Body of pancreas (tissue), 4 donors: ENCODE measurements around the gene FNIP1.

Experiments
- POLR2A ChIP-seq, 3 donors: fragments of 450-650 bp; IDR thresholded peaks; one replicate each; pipeline ENCODE4 v1.6.1; 2016; ENCODE audit warnings: antibody characterized with exemption in 3 of 3, mild to moderate bottlenecking in 2 of 3
- TF ChIP-seq, protein P1 (sequence below), 7 experiments: fragments of 450-650 bp in 4 of 7; fragments of 200-600 bp in 3 of 7; sonication (generic) in 3 of 7; IDR thresholded peaks; one replicate each; pipeline ENCODE4 v1.5.1; 2016 to 2019; ENCODE audit warnings: antibody characterized with exemption in 7 of 7

DNA sequence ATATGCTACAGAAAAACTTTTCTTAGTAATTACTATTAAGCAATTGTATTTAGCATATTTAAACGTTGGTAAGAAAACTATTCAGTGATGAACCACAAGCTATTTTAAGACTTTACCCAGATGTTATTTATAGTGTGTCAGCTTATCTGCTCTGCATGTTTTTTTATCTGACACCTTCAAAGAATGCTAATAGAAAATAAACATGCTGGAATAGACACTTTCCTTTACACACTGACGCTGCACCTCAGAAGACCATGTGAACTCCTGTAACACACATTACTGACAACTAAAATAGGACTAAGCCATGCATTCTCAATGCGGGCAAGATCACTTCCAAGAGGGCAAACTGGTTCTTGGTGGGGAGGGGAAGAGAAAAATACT, 38.3 kb downstream of the FNIP1 start:
- TF ChIP-seq, protein P1, sequence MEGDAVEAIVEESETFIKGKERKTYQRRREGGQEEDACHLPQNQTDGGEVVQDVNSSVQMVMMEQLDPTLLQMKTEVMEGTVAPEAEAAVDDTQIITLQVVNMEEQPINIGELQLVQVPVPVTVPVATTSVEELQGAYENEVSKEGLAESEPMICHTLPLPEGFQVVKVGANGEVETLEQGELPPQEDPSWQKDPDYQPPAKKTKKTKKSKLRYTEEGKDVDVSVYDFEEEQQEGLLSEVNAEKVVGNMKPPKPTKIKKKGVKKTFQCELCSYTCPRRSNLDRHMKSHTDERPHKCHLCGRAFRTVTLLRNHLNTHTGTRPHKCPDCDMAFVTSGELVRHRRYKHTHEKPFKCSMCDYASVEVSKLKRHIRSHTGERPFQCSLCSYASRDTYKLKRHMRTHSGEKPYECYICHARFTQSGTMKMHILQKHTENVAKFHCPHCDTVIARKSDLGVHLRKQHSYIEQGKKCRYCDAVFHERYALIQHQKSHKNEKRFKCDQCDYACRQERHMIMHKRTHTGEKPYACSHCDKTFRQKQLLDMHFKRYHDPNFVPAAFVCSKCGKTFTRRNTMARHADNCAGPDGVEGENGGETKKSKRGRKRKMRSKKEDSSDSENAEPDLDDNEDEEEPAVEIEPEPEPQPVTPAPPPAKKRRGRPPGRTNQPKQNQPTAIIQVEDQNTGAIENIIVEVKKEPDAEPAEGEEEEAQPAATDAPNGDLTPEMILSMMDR (IDR thresholded peaks at IDR 0.05), result no peak
- no peak for TF ChIP-seq POLR2A (IDR thresholded peaks at IDR 0.05)
